OCI-LY3 (cell line): ENCODE measurements around the gene ACADVL.

Experiments
- H2AFZ ChIP-seq: fragments of 200-600, 300-600 bp; shearing (Covaris generic); 2 replicates; pipeline ENCODE4 v1.6.0; 2014; ENCODE audit warnings: antibody characterized with exemption, low read depth, low read length
- H3K27ac ChIP-seq: fragments of 200-600, 300-600 bp; sonication (generic); 2 replicates; pipeline ENCODE4 v1.5.1; 2014; ENCODE audit warnings: mild to moderate bottlenecking, low read length, moderate library complexity, mixed read lengths
- H3K27me3 ChIP-seq: fragments of 200-600, 300-600 bp; sonication (generic); 2 replicates; pipeline ENCODE4 v1.6.1; 2014; ENCODE audit warnings: low read depth, low read length, mixed read lengths
- H3K36me3 ChIP-seq: fragments of 200-600, 300-600 bp; sonication (generic); replicated peaks from 2 replicates; pipeline ENCODE3; 2014; ENCODE audit warnings: low read depth, low read length, mixed read lengths
- H3K4me1 ChIP-seq: fragments of 300-600, 200-600 bp; sonication (generic); 2 replicates; pipeline ENCODE4 v1.6.1; 2014; ENCODE audit warnings: low read length, mixed read lengths
- H3K4me2 ChIP-seq: fragments of 200-600, 300-600 bp; sonication (generic); 2 replicates; pipeline ENCODE4 v1.6.1; 2014; ENCODE audit warnings: low read length, mixed read lengths
- H3K4me3 ChIP-seq: fragments of 300-600, 200-600 bp; sonication (generic); 2 replicates; pipeline ENCODE4 v1.5.1; 2014; ENCODE audit warnings: antibody characterized with exemption, mild to moderate bottlenecking, low read length, moderate library complexity
- H3K79me2 ChIP-seq: fragments of 300-600, 200-600 bp; shearing (Covaris generic); 2 replicates; pipeline ENCODE4 v1.6.1; 2014; ENCODE audit warnings: mild to moderate bottlenecking, low read length, mixed read lengths
- H3K9ac ChIP-seq: fragments of 300-600, 200-600 bp; shearing (Covaris generic); 2 replicates; pipeline ENCODE4 v1.6.0; 2014; ENCODE audit warnings: mild to moderate bottlenecking, low read length, moderate library complexity
- H3K9me3 ChIP-seq: fragments of 200-600, 300-600 bp; shearing (Covaris generic); 2 replicates; pipeline ENCODE4 v1.6.1; 2014; ENCODE audit warnings: low read length, mixed read lengths; ENCODE audit not compliant: insufficient read depth
- H4K20me1 ChIP-seq: fragments of 200-600, 300-600 bp; sonication (generic); 2 replicates; pipeline ENCODE4 v1.6.1; 2016; ENCODE audit warnings: low read length, mixed read lengths; ENCODE audit not compliant: insufficient read depth
- EZH2phosphoT487 ChIP-seq: fragments of 200-600 bp; shearing (Covaris generic); IDR thresholded peaks from 2 replicates; pipeline ENCODE4 v1.6.1; 2018; ENCODE audit warnings: antibody characterized with exemption, mixed run types, low read depth
- TF ChIP-seq, protein P1 (sequence below): fragments of 200-600, 300-600 bp; sonication (generic); IDR thresholded peaks from 2 replicates; pipeline ENCODE4 v1.5.1; 2014; ENCODE audit warnings: antibody characterized with exemption, low read length, low read depth

ACADVL gene

DNA sequence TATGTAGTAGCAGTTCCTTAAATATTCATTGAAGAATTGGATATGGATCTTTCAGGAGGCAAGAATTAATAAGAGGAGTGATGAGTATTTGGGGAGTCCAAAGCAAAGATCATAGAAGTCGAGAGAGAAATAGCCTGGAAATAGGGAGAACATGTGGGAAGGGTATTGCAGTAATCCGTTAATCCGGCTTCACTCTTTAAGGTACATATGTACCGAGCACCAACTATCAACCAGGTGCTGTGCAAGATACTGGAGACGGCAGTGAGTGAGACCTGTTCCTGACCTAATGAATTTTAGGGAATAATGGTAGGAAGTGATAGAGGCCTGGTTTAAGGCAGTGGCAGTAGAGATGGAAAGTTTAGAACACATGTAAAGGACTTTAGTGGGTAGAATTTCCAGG lies 33.3 kb downstream of the ACADVL start:
- Histone ChIP-seq H3K36me3 (peaks cover 16% of the 10 kb centered on the region), H3K9ac (peak overlapping the region; percentile 97), H3K79me2 (peaks cover 46% of the 10 kb centered on the region)

DNA sequence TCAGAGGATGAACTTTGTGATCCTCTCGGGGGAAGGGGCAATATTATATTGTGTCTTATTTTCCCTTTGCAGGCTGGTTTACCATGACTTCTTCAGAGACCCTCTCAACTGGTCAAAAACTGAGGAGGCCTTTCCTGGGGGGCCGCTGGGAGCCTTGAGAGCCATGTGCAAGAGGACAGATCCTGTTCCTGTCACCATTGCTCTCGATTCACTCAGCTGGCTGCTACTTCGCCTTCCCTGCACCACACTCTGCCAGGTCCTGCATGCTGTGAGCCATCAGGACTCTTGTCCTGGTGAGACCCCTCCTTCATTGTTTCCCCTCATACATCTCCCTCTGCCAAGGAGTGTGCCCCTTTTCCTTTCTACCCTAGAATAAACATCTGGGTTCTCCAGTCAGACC lies 34.8 kb downstream of the ACADVL start:
- no peak for TF ChIP-seq EZH2phosphoT487
- TF ChIP-seq, protein P1, sequence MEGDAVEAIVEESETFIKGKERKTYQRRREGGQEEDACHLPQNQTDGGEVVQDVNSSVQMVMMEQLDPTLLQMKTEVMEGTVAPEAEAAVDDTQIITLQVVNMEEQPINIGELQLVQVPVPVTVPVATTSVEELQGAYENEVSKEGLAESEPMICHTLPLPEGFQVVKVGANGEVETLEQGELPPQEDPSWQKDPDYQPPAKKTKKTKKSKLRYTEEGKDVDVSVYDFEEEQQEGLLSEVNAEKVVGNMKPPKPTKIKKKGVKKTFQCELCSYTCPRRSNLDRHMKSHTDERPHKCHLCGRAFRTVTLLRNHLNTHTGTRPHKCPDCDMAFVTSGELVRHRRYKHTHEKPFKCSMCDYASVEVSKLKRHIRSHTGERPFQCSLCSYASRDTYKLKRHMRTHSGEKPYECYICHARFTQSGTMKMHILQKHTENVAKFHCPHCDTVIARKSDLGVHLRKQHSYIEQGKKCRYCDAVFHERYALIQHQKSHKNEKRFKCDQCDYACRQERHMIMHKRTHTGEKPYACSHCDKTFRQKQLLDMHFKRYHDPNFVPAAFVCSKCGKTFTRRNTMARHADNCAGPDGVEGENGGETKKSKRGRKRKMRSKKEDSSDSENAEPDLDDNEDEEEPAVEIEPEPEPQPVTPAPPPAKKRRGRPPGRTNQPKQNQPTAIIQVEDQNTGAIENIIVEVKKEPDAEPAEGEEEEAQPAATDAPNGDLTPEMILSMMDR, result no peak
- Histone ChIP-seq H2AFZ (no peak overlapping the region), H3K4me3 (no peak overlapping the region), H3K79me2 (peaks cover 32% of the 10 kb centered on the region), H3K4me2 (no peak overlapping the region), H3K27ac (no peak overlapping the region), H4K20me1 (no peaks in the 10 kb centered on the region; the same call in 1 of the 2 replicates), H3K36me3 (peaks cover 13% of the 10 kb centered on the region), H3K9me3 (no peaks in the 10 kb centered on the region), H3K4me1 (peaks cover 7% of the 10 kb centered on the region), H3K27me3 (no peaks in the 10 kb centered on the region), H3K9ac (no peak overlapping the region)

More for the DNA sequence above, 33.3 kb downstream of the ACADVL start:
- TF ChIP-seq, protein P1, result no peak
- no peak for TF ChIP-seq EZH2phosphoT487
- no peaks in the 10 kb centered on the region for H3K27me3 ChIP-seq
- H3K4me2 ChIP-seq, result peak overlapping the region; percentile 98
- peaks cover 8% of the 10 kb centered on the region for H4K20me1 ChIP-seq
- H3K4me3 ChIP-seq, result peak overlapping the region; percentile 98
- no peaks in the 10 kb centered on the region for H3K9me3 ChIP-seq
- H2AFZ ChIP-seq, result no peak overlapping the region
- peak overlapping the region; percentile 94 for H3K27ac ChIP-seq
- H3K4me1 ChIP-seq, result peaks cover 16% of the 10 kb centered on the region

DNA sequence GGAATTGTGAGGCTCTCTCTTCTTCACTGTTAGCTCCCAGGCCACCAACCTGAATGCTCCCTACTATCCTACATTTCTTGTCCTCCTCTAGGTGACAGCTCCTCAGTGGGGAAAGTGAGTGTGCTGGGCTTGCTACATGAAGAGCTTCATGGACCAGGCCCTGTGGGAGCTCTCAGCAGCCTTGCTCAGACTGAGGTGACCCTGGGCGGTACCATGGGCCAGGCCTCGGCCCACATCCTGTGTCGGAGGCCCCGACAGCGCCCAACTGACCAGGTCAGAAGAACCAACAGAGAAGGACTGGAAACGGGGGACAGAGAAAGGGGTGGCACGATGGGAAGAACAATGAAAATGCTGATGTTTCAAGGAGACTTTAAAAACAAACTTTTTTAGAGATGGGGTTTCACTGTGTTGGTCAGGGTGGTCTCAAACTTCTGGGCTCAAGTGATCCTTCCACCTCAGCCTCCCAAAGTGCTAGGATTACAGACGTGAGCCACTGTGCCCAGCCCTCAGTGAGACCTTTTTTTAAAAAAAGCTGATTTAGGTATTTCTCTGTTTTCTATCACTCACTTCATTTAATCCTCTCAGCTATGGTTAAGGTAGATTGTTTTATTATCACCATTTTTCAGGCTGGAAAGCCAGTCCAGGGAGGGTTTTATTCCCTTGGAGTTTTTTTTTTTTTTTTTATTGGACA lies 37.2 kb downstream of the ACADVL start:
- no peak overlapping the region for H3K27ac ChIP-seq

More for the DNA sequence above, 37.2 kb downstream of the ACADVL start:
- no peaks in the 10 kb centered on the region for H4K20me1 ChIP-seq
- peaks cover 13% of the 10 kb centered on the region for H3K36me3 ChIP-seq
- no peak overlapping the region for H3K9ac ChIP-seq
- no peak overlapping the region for H2AFZ ChIP-seq
- H3K4me1 ChIP-seq, result peaks cover 6% of the 10 kb centered on the region
- no peak for TF ChIP-seq EZH2phosphoT487
- TF ChIP-seq, protein P1, result no peak
- no peak overlapping the region for H3K4me3 ChIP-seq
- no peak overlapping the region for H3K4me2 ChIP-seq
- H3K79me2 ChIP-seq, result peaks cover 12% of the 10 kb centered on the region
- H3K9me3 ChIP-seq, result no peaks in the 10 kb centered on the region
- no peaks in the 10 kb centered on the region for H3K27me3 ChIP-seq
